HUES6 (cell line): ENCODE results near the gene GK.
A peak's percentile ranks its signal among the peaks of the same experiment; 100 is the strongest.

ENCODE experiments used
- H3K27ac ChIP-seq: 2 replicates; pipeline ENCODE4 v1.7.0; 2013; ENCODE audit warnings: low read depth, mild to moderate bottlenecking, low read length, inconsistent platforms
- H3K27me3 ChIP-seq: 2 replicates; pipeline ENCODE4 v1.6.1; 2013; ENCODE audit warnings: low read length; ENCODE audit not compliant: control insufficient read depth, insufficient read depth
- H3K36me3 ChIP-seq: 2 replicates; pipeline ENCODE4 v1.6.1; 2013; ENCODE audit warnings: low read length; ENCODE audit not compliant: control insufficient read depth, insufficient read depth
- H3K4me1 ChIP-seq: 2 replicates; pipeline ENCODE4 v1.6.1; 2013; ENCODE audit warnings: low read length; ENCODE audit not compliant: control insufficient read depth, insufficient read depth
- H3K4me3 ChIP-seq: 2 replicates; pipeline ENCODE4 v1.5.1; 2013; ENCODE audit warnings: low read depth, low read length
- H3K9ac ChIP-seq: one replicate; pipeline ENCODE4 v1.6.1; 2013; ENCODE audit warnings: mild to moderate bottlenecking, low read length
- H3K9me3 ChIP-seq: 2 replicates; pipeline ENCODE4 v1.6.1; 2013; ENCODE audit warnings: low read depth, low read length; ENCODE audit not compliant: control insufficient read depth, insufficient read depth

GK gene

GRCh38 chrX:30653415-30654131 lies at the start of gene GK:
GK (plus strand) TSS chrX:30653423; CDS start chrX:30653538, 115 bp downstream.
- H3K36me3 ChIP-seq: no peaks in the 10 kb centered on the region
- no peaks in the 10 kb centered on the region for H3K9me3 ChIP-seq
- H3K4me3 ChIP-seq: peak within 1 kb of the TSS; percentile 74
- peak within 1 kb of the TSS; percentile 82 for H3K9ac ChIP-seq
- peaks cover 13% of the 10 kb centered on the region for H3K4me1 ChIP-seq
- peaks cover 7% of the 10 kb centered on the region; the same call in 1 of the 2 replicates for H3K27me3 ChIP-seq
- H3K27ac ChIP-seq: peak within 1 kb of the TSS; percentile 63; the same call in 1 of the 2 replicates

DNA sequence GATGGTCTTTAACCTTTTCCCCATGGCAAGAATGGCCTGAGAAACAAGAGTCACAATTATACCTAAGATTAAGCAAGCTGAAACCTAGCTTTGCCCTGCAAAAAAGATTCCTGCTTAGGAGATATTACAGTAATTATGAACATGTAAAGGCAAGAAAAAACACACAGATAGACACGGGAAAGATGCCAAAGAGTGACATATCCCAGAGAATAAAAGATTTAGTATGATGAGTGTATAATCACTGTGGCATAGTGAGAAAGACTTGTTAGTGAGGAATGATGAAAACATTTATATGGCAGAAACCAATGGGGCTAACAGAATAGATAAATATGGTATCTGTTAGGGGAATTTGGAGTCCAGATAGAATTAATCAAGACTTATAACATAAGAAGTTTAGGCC lies 46.1 kb upstream of the GK start:
- Histone ChIP-seq H3K4me3 (no peak overlapping the region), H3K4me1 (peaks cover 4% of the 10 kb centered on the region; the same call in 1 of the 2 replicates), H3K9me3 (peaks cover 9% of the 10 kb centered on the region; the same call in 1 of the 2 replicates), H3K27ac (no peak overlapping the region), H3K27me3 (no peaks in the 10 kb centered on the region), H3K9ac (no peak overlapping the region), H3K36me3 (no peaks in the 10 kb centered on the region)

DNA sequence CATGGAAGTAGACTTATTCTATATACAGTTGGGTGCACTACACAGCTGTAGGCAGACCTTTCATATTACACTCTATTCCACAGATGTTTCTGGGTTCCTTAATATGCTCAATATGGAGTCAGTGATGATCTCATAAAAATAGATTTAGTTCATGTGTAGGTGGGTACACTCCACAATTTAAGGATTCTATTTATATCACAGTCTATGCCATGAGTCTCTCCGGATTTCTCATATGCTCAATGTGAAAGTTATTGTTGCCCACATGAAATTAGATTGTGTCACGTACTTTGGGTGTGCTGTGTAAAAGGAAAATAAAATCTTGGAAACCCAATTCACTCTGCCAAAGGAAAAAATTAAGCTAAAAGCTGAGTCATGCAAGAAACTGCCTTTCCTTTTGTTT lies 43.2 kb upstream of the GK start:
- H3K9ac ChIP-seq: no peak overlapping the region
- H3K36me3 ChIP-seq: no peaks in the 10 kb centered on the region
- peaks cover 4% of the 10 kb centered on the region; the same call in 1 of the 2 replicates for H3K4me1 ChIP-seq
- no peaks in the 10 kb centered on the region for H3K27me3 ChIP-seq
- H3K4me3 ChIP-seq: no peak overlapping the region
- peaks cover 1% of the 10 kb centered on the region; the same call in 1 of the 2 replicates for H3K9me3 ChIP-seq
- no peak overlapping the region for H3K27ac ChIP-seq

- no peak overlapping the region for H3K27ac ChIP-seq
- no peak overlapping the region for H3K4me3 ChIP-seq
- H3K27me3 ChIP-seq: no peaks in the 10 kb centered on the region
- H3K4me1 ChIP-seq: peaks cover 4% of the 10 kb centered on the region; the same call in 1 of the 2 replicates
- H3K9me3 ChIP-seq: no peaks in the 10 kb centered on the region
- no peak overlapping the region for H3K9ac ChIP-seq
- H3K36me3 ChIP-seq: no peaks in the 10 kb centered on the region
Measured at GRCh38 chrX:30612250-30612655, 41.0 kb upstream of the GK start.

- Histone ChIP-seq H3K9me3 (no peaks in the 10 kb centered on the region), H3K27ac (no peak overlapping the region), H3K36me3 (no peaks in the 10 kb centered on the region), H3K4me1 (peaks cover 7% of the 10 kb centered on the region), H3K27me3 (no peaks in the 10 kb centered on the region), H3K4me3 (no peak overlapping the region), H3K9ac (no peak overlapping the region)
Measured at GRCh38 chrX:30613721-30614120, 39.5 kb upstream of the GK start.

DNA sequence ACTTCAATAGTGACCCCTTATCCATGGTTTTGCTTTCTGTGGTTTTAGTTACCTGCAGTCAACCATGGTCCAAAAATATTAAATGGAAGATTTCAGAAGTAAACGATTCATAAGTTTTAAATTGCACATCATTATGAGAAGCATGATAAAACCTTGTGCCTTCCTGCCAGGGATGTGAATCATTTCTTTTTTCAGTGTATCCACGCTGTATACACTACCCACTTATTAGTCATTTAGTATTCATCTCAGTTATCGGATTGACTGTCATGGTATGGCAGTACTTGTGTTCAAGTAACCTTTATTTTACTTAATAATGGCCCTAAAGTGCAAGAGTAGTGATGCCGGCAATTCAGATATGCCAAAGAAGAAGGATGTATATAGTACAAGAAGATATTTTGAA lies 38.0 kb upstream of the GK start:
- no peak overlapping the region for H3K4me3 ChIP-seq

DNA sequence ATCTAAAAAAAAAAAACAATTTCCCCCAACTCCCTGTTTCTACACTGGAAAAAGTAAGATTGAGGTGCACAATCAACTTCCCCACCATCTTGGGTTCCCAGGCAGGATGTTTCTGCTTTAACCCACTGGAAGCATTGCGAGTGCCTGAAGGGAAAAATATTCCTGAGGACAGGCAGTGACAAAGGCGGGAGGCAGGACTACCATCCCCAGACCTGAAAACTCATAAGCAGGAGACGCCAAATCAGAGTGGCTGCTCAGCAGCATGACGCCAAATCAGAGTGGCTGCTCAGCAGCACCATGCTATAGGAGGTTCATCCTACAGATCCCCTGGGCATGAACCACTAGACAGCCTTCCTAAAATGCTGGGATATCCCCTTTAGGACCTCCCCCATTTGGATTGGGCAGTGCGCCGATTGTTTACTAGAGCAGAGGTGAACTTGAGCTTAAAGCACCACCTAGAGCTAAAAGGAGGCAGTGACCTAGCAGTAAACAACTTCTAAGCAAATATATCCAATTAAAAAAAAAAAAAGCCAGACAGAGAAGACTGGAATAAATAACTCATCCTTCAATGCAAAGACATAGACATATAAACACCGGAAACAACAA lies 35.0 kb upstream of the GK start:
- H3K36me3 ChIP-seq: no peaks in the 10 kb centered on the region
- no peak overlapping the region for H3K27ac ChIP-seq
- peaks cover 3% of the 10 kb centered on the region; the same call in 1 of the 2 replicates for H3K4me1 ChIP-seq
- H3K9me3 ChIP-seq: peaks cover 16% of the 10 kb centered on the region
- H3K27me3 ChIP-seq: no peaks in the 10 kb centered on the region
- no peak overlapping the region for H3K9ac ChIP-seq
- H3K4me3 ChIP-seq: no peak overlapping the region

More for the DNA sequence above, 38.0 kb upstream of the GK start:
- Histone ChIP-seq H3K27me3 (no peaks in the 10 kb centered on the region), H3K4me1 (peaks cover 7% of the 10 kb centered on the region), H3K9ac (no peak overlapping the region), H3K27ac (no peak overlapping the region), H3K9me3 (no peaks in the 10 kb centered on the region), H3K36me3 (no peaks in the 10 kb centered on the region)

DNA sequence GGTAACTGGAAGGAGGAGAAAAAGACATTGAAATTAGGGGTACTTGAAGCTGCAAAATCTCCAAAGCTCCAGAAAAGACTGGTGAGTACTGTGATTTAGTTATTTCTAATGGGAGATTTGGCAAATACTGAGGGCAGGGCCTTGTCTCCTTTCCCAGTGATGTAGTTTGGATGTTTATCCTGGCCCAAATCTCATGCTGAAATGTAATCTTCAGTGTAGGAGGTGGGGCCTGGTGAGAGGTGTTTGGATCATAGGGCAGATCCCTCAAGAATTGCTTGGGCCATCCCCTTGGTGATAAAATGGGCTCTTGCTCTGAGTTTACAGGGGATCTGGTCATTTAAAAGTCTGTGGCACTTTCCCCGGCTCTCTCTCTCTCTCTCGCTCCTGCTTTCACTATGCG lies 33.1 kb upstream of the GK start:
- H3K4me3 ChIP-seq: no peak overlapping the region

GRCh38 chrX:30620980-30621618 lies 32.1 kb upstream of the GK start:
- Histone ChIP-seq H3K27ac (no peak overlapping the region), H3K9ac (no peak overlapping the region), H3K27me3 (no peaks in the 10 kb centered on the region), H3K9me3 (peaks cover 16% of the 10 kb centered on the region), H3K4me1 (peaks cover 3% of the 10 kb centered on the region; the same call in 1 of the 2 replicates), H3K36me3 (no peaks in the 10 kb centered on the region), H3K4me3 (no peak overlapping the region)

More for the DNA sequence above, 33.1 kb upstream of the GK start:
- H3K9me3 ChIP-seq: peaks cover 16% of the 10 kb centered on the region
- H3K9ac ChIP-seq: no peak overlapping the region
- no peak overlapping the region for H3K27ac ChIP-seq
- H3K27me3 ChIP-seq: no peaks in the 10 kb centered on the region
- H3K36me3 ChIP-seq: no peaks in the 10 kb centered on the region
- H3K4me1 ChIP-seq: peaks cover 3% of the 10 kb centered on the region; the same call in 1 of the 2 replicates

DNA sequence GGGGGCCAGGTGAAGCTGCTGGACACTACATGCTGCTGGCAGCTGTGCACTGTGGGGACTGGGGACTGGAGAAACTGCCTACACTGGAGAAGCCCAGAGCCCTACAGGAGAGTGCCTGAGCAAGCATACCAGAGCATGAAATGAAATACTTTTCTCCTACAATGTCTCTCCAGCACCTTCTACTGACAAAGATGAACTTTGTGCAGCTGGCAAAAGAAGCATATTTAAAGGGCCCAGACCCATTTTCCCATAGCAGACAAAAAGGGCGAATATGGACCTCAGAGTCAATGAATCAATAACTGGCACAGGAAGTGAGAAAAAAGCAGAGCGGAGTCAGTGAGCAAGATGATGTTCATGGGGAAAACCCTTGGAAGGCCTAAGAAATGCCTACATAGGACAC lies 30.9 kb upstream of the GK start:
- Histone ChIP-seq H3K9me3 (peaks cover 16% of the 10 kb centered on the region), H3K36me3 (no peaks in the 10 kb centered on the region), H3K4me3 (no peak overlapping the region), H3K27me3 (no peaks in the 10 kb centered on the region), H3K9ac (no peak overlapping the region), H3K27ac (no peak overlapping the region), H3K4me1 (peaks cover 3% of the 10 kb centered on the region; the same call in 1 of the 2 replicates)

GRCh38 chrX:30626402-30626801 lies 26.8 kb upstream of the GK start:
- H3K4me3 ChIP-seq: no peak overlapping the region
- no peaks in the 10 kb centered on the region for H3K4me1 ChIP-seq
- no peak overlapping the region for H3K27ac ChIP-seq
- no peaks in the 10 kb centered on the region for H3K36me3 ChIP-seq
- H3K27me3 ChIP-seq: no peaks in the 10 kb centered on the region
- H3K9me3 ChIP-seq: peaks cover 11% of the 10 kb centered on the region
- no peak overlapping the region for H3K9ac ChIP-seq
